Keratinocyte (primary cell): ENCODE measurements around the gene DNAH11.

Experiments
- EZH2 ChIP-seq: IDR thresholded peaks from one replicate; pipeline ENCODE4 v1.6.1; 2012; ENCODE audit warnings: inconsistent platforms, mild to moderate bottlenecking, low read length, moderate library complexity
- TF ChIP-seq, protein P1 (sequence below), 3 experiments: IDR thresholded peaks in 1 of 3; conservative IDR thresholded peaks in 1 of 3; optimal IDR thresholded peaks in 1 of 3; 2 replicates in 2 of 3; 3 replicates in 1 of 3; pipeline versions ENCODE3 to v1.5.1; 2011; ENCODE audit warnings: low read length in 3 of 3, mild to moderate bottlenecking in 3 of 3, moderate library complexity in 2 of 3, control low read depth in 1 of 3, inconsistent platforms in 1 of 3; ENCODE audit not compliant: insufficient read depth in 2 of 3; ENCODE audit errors: extremely low read depth in 1 of 3

DNA sequence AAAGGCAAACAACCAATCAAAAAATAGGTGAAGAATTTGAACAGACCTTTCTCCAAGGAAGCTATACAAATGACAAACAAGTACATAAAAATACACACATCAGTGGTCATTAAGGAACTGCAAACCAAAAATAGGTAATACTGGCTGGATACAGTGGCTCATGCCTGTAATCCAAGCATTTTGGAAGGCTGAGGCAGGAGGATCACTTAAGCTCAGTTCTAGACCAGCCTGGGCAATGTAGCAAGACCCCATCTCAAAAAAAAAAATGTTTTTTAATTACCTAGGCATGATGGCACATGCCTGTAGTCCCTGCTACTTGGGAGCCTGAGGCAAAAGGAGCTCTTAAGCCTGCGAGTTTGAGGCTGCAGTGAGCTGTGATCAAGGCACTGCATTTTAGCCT, 383.6 kb downstream of the DNAH11 start:
- TF ChIP-seq, protein P1, sequence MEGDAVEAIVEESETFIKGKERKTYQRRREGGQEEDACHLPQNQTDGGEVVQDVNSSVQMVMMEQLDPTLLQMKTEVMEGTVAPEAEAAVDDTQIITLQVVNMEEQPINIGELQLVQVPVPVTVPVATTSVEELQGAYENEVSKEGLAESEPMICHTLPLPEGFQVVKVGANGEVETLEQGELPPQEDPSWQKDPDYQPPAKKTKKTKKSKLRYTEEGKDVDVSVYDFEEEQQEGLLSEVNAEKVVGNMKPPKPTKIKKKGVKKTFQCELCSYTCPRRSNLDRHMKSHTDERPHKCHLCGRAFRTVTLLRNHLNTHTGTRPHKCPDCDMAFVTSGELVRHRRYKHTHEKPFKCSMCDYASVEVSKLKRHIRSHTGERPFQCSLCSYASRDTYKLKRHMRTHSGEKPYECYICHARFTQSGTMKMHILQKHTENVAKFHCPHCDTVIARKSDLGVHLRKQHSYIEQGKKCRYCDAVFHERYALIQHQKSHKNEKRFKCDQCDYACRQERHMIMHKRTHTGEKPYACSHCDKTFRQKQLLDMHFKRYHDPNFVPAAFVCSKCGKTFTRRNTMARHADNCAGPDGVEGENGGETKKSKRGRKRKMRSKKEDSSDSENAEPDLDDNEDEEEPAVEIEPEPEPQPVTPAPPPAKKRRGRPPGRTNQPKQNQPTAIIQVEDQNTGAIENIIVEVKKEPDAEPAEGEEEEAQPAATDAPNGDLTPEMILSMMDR (optimal IDR thresholded peaks at IDR 0.05 in 1 of 3, IDR thresholded peaks at IDR 0.05 in 1 of 3, conservative IDR thresholded peaks at IDR 0.05 in 1 of 3; ENCODE audit: extremely low read depth in 1 of 3, insufficient read depth in 2 of 3, low read length in 3 of 3) = no peak
- no peak for TF ChIP-seq EZH2
